Right forelimb (tissue), 1 donor: ENCODE results near the gene BTBD9.
"Not testable (repeated sequence)": the region's sequence is repeated elsewhere in the genome, so short reads cannot be mapped to it uniquely, and the experiment has no call there.

Source experiments
- DNase-seq: peaks from one replicate; pipeline ENCODE4 v3.0.0-alpha.2; 2018

BTBD9 gene

GRCh38 chr6:38648629-38649028, 8.9 kb upstream of the BTBD9 start:
- DNase-seq: no peak

- no peak for DNase-seq
Measured at GRCh38 chr6:38646166-38646878, 6.6 kb upstream of the BTBD9 start.

- DNase-seq: no peak
Measured at GRCh38 chr6:38644951-38645350, 5.2 kb upstream of the BTBD9 start.

GRCh38 chr6:38640216-38640909, 634 bp upstream of the BTBD9 start:
- no peak for DNase-seq

GRCh38 chr6:38638941-38639497, 710 bp downstream of the BTBD9 start:
- DNase-seq: no peak

GRCh38 chr6:38637756-38638155, 2.0 kb downstream of the BTBD9 start:
- DNase-seq: no peak

GRCh38 chr6:38636027-38636426, 3.7 kb downstream of the BTBD9 start:
- no peak for DNase-seq

GRCh38 chr6:38634518-38634917, 5.2 kb downstream of the BTBD9 start:
- DNase-seq: no peak

- DNase-seq: no peak
Measured at GRCh38 chr6:38632490-38632889, 7.2 kb downstream of the BTBD9 start.

GRCh38 chr6:38631186-38631783, 8.4 kb downstream of the BTBD9 start:
- no peak for DNase-seq

- DNase-seq: no peak
Measured at GRCh38 chr6:38625217-38625616, 14.5 kb downstream of the BTBD9 start.

GRCh38 chr6:38619342-38619741, 20.4 kb downstream of the BTBD9 start:
- not testable (repeated sequence) for DNase-seq

GRCh38 chr6:38618301-38618700, 21.4 kb downstream of the BTBD9 start:
- DNase-seq: not testable (repeated sequence)

GRCh38 chr6:38617856-38618255, 21.9 kb downstream of the BTBD9 start:
- DNase-seq: no peak

GRCh38 chr6:38612143-38612965, 27.4 kb downstream of the BTBD9 start:
- DNase-seq: no peak

- no peak for DNase-seq
Measured at GRCh38 chr6:38610050-38610625, 29.6 kb downstream of the BTBD9 start.

- DNase-seq: no peak
Measured at GRCh38 chr6:38604700-38605099, 35.0 kb downstream of the BTBD9 start.

GRCh38 chr6:38603966-38604365, 35.8 kb downstream of the BTBD9 start:
- no peak for DNase-seq

GRCh38 chr6:38603496-38603895, 36.2 kb downstream of the BTBD9 start:
- no peak for DNase-seq

- no peak for DNase-seq
Measured at GRCh38 chr6:38599966-38600550, 39.7 kb downstream of the BTBD9 start.

- DNase-seq: no peak
Measured at GRCh38 chr6:38599261-38599660, 40.5 kb downstream of the BTBD9 start.

GRCh38 chr6:38593998-38594665, 45.6 kb downstream of the BTBD9 start:
- no peak for DNase-seq
